Measurements from ENCODE around the gene OAS2. TPM values are rescaled to one million over a fixed set of nuclear protein-coding genes. Genes with fewer than 3 reads are reported as not detected.
A peak's percentile ranks its signal among the peaks of the same experiment; 100 is the strongest.

OAS2 gene
- total and polyA plus RNA-seq, 8 donors: 0.79 to 3.9 (median 1.2) TPM

GRCh38 chr12:113027726-113028125 lies 49.4 kb downstream of the OAS2 start:
- no peak for DNase-seq
- Histone ChIP-seq H3K4me3 (no peak overlapping the region), H3K36me3 (no peaks in the 10 kb centered on the region), H3K27me3 (no peaks in the 10 kb centered on the region), H3K4me1 (no peaks in the 10 kb centered on the region), H3K27ac (no peak overlapping the region), H3K9me3 (no peaks in the 10 kb centered on the region)
- TF ChIP-seq CTCF (IDR thresholded peaks at IDR 0.05): no peak
- ATAC-seq: no peak
- intact Hi-C loops (cut with DNase I): no loop called here
- FAIRE-seq: no peak
- 69 to 71% methylated on average over 4 of the region's 4 CpGs for WGBS, 2 donors

- H3K4me1 ChIP-seq: no peaks in the 10 kb centered on the region
- H3K27me3 ChIP-seq: no peaks in the 10 kb centered on the region
- TF ChIP-seq CTCF (IDR thresholded peaks at IDR 0.05): peak; percentile 36 to 69 (median 54)
- FAIRE-seq (no peak), DNase-seq (peak in 2 of 6 donors; percentile 18 to 24), ATAC-seq (peak; percentile 60 to 90 (median 88))
- intact Hi-C loops (cut with DNase I): no loop called here
- no peak overlapping the region for H3K4me3 ChIP-seq
- no peak overlapping the region for H3K27ac ChIP-seq
- H3K9me3 ChIP-seq: no peaks in the 10 kb centered on the region
- WGBS, 2 donors: 5 to 10% methylated on average over 9 of the region's 9 CpGs
- no peaks in the 10 kb centered on the region for H3K36me3 ChIP-seq
Measured at GRCh38 chr12:113030875-113031525, 52.7 kb downstream of the OAS2 start.

GRCh38 chr12:113039911-113040445 lies 61.7 kb downstream of the OAS2 start:
- no peak for DNase-seq
- intact Hi-C loops (cut with DNase I): loop anchor here in 1 of 3 donors (10.0 kb wide), 1 partner anchor 55 kb away; no protein-coding TSS in a partner anchor
- 76 to 77% methylated on average over 4 of the region's 4 CpGs for WGBS, 2 donors

GRCh38 chr12:113040722-113041171 lies 62.4 kb downstream of the OAS2 start:
- Histone ChIP-seq H3K4me3 (no peak overlapping the region), H3K27me3 (no peaks in the 10 kb centered on the region), H3K27ac (no peak overlapping the region), H3K36me3 (no peaks in the 10 kb centered on the region), H3K9me3 (no peaks in the 10 kb centered on the region), H3K4me1 (no peaks in the 10 kb centered on the region)
- no peak for FAIRE-seq
- peak in 3 of 4 donors; percentile 79 to 89 (median 79) for ATAC-seq
- peak in 1 of 6 donors; percentile 37 for DNase-seq
- intact Hi-C loops (cut with DNase I): loop anchor here in 1 of 3 donors (10.0 kb wide), 1 partner anchor 54 kb away; no protein-coding TSS in a partner anchor
- no peak for TF ChIP-seq CTCF (IDR thresholded peaks at IDR 0.05)
- 57 to 68% methylated on average over 7 of the region's 7 CpGs for WGBS, 2 donors

More at GRCh38 chr12:113039911-113040445, 61.7 kb downstream of the OAS2 start:
- no peaks in the 10 kb centered on the region for H3K36me3 ChIP-seq
- no peaks in the 10 kb centered on the region for H3K9me3 ChIP-seq
- no peaks in the 10 kb centered on the region for H3K27me3 ChIP-seq
- H3K27ac ChIP-seq: no peak overlapping the region
- no peak for TF ChIP-seq CTCF (IDR thresholded peaks at IDR 0.05)
- no peak overlapping the region for H3K4me3 ChIP-seq
- H3K4me1 ChIP-seq: no peaks in the 10 kb centered on the region
- FAIRE-seq (no peak), ATAC-seq (no peak)

- Histone ChIP-seq H3K36me3 (no peaks in the 10 kb centered on the region), H3K4me3 (no peak overlapping the region), H3K4me1 (no peaks in the 10 kb centered on the region), H3K9me3 (no peaks in the 10 kb centered on the region), H3K27me3 (no peaks in the 10 kb centered on the region), H3K27ac (no peak overlapping the region)
- intact Hi-C loops (cut with DNase I): loop anchor here in 1 of 3 donors (10.0 kb wide), 1 partner anchor 53 kb away; no protein-coding TSS in a partner anchor
- DNase-seq (no peak), ATAC-seq (no peak), FAIRE-seq (no peak)
- no peak for TF ChIP-seq CTCF (IDR thresholded peaks at IDR 0.05)
- WGBS, 2 donors: 89% methylated on average over 7 of the region's 7 CpGs
Measured at GRCh38 chr12:113041560-113041959, 63.2 kb downstream of the OAS2 start.

Data from pancreas (tissue), 10 donors.